Iris pigment epithelial cell (primary cell): ENCODE data around the gene SLC4A4.

ENCODE experiments used
- DNase-seq: peaks from one replicate; pipeline ENCODE4 v3.0.0-alpha.2; 2011; ENCODE audit warnings: low read depth

The SLC4A4 gene

GRCh38 chr4:71538528-71538927, 199.7 kb downstream of the SLC4A4 start:
- no peak for DNase-seq

DNA sequence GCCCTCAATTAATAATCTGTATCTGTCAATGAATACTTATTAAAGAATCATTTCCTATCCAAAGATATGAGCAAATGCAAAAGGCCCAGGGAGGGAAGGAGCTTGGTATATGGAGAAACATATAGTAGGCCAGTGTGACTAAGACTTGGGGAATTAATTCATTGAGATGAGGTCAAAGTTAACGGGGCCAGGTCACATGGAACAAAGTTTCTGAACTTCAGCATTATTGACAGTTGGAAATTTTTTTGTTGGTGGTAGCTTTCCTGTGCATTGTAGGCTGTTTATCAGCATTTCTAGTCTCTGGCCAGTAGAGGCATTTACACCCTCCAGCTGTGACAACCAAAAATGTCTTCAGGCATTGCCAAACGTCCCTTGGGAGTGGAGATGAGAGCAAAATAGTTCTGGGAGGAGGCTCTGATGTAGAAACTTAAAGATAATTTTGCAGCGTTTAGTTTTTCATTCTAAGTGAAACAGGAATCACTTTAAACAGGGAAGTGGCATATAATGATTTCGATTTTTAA, 202.0 kb downstream of the SLC4A4 start:
- DNase-seq, result no peak

GRCh38 chr4:71541541-71541940, 202.7 kb downstream of the SLC4A4 start:
- no peak for DNase-seq

DNA sequence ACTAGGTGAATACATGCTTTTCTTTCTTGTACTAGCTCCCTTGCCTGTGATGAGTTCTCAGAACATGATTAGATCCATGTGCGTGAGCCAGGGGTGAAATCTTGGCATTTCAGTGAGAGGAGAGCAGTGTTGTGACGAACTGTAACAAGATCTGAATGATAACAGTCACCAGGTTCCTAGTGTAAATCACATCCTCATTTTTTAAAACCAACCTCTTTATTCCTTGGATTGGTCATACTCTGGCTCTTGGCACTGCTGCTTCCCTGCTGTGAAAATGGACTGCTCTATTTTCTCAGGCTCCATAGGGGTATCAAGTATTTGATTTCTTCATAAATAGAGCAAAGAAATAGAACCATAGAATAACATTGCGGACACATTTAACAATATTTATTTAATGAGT, 206.3 kb downstream of the SLC4A4 start:
- peak; percentile 6 for DNase-seq

DNA sequence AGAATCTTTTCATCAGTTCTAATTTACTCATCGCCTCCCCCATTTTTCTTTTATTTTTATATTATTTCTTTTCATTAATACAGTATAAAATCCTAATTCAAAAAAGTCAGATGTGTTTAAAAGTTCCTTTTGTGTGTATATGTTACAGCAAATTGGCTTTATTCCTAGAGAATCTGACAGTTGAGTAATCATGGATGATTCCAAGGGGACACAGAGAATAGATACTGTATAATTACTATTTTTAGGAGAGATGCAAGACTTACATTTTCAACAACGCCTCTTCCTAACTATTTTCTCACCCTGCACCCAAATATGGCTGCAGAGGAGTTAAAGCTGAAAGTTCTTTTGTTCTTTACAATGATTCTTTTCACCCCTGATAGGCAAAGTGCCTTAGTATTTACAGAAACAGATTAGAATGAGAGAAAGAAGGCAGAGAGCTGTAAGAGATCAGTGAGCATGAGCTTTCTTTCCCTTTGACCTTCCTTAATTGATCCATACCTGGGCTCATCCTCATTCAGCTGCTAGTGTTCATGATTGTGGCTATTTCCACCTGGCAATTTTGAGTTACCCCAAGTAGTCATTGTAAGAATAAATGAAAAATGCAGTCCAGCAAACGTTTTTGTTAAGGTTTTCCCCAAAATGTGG, 210.8 kb downstream of the SLC4A4 start:
- no peak for DNase-seq

- peak; percentile 71 for DNase-seq
These were observed 211.7 kb downstream of the SLC4A4 start for GRCh38 chr4:71550220-71551165.

DNA sequence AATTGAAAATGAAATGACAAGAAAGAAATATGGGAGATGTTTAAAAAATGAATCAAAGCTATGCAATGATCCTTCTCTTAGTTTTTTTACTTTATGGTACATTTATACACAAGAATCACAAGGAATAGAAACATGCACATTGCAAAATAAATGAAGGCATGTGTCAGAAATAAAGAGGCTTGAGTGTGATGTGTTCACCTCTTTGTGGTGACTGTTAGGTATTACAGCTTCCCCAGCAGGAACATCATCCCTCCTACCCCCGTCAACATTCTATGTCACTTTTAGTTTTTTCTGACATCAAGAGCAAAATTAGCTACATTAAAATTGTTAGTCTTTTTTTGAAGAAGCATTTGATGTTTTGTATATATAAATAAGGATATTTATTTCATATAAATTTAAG, 214.8 kb downstream of the SLC4A4 start:
- peak; percentile 47 for DNase-seq

DNA sequence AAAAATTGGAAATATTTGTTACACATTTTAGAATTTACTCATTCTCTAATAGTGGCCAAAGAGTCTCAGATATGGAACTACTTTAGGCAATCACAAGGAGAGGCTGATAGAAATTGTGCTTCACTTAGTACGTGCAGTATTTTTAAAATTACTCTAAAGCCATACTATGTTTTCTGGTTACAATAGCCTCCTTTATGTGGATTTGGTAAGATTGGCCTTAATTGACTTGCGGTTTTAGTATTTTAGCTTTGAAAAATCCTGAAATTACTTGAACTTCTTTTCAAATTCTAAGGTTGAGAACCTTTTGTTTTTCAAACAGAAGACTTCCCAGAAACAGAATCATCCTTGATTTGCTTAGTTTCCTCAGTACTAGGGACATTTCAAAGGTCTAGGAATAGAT, 215.2 kb downstream of the SLC4A4 start:
- DNase-seq, result no peak

- no peak for DNase-seq
These were observed 219.4 kb downstream of the SLC4A4 start for GRCh38 chr4:71558248-71558647.

- DNase-seq, result peak; percentile 68
These were observed 221.2 kb downstream of the SLC4A4 start for GRCh38 chr4:71559957-71560571.

GRCh38 chr4:71564775-71565174, 226.0 kb downstream of the SLC4A4 start:
- DNase-seq, result no peak

DNA sequence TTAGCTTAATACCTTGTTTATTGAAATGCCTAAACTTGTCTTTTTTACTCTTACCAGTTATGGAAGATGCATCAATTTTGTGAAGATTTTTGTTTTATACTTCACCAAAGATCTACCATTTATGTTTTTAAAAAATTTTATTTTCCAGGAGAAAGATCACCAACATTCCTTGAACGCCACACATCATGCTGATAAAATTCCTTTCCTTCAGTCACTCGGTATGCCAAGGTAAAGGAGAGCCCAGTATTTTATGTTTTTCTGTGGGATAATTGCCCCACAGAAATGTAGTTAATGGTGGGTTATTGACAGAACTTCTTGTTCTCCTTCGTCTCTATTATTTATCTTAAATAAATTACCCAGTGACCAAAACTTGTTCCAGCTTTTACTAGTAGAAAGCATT, 228.0 kb downstream of the SLC4A4 start:
- no peak for DNase-seq

- no peak for DNase-seq
These were observed 229.3 kb downstream of the SLC4A4 start for GRCh38 chr4:71568131-71568530.

DNA sequence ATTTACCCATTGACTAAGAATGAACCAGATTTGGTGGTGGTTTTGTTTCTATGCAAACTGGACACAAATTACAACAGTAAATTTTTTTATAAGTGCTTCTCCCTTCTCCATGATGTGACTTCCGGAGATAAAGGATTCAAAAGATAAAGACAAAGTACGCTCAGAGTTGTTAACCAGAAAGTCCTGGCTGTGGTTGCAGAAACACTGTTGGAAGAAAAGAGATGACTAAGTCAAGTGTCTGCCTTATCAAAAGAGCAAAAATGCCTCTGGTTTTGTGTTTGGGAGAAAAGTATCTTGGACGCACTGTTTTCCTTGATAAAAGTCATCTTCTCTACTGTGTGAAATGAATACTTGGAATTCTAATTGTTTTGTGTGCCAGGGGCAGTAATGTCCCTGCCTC, 231.7 kb downstream of the SLC4A4 start:
- peak; percentile 6 for DNase-seq

DNA sequence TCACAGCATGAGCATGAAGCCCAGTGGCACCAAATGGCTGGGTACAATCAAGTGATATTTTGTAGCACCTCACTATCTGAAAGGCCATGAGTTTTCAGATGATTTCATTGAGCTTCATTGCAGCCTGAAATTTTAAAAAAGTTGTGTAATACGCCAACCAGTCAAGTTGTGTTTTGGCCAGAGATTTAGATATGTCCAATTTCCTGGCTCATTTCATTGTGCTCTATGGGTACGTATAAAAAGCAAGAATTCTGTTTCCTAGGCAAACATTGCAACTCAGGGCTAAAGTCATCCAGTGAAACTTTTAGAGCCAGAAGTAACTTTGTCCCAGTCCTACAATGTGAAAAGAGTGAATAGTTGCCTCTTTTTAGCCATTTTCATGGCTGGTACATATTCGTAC, 232.5 kb downstream of the SLC4A4 start:
- DNase-seq, result no peak

GRCh38 chr4:71583971-71584370, 245.2 kb downstream of the SLC4A4 start:
- DNase-seq, result no peak

GRCh38 chr4:71584585-71584984, 245.8 kb downstream of the SLC4A4 start:
- DNase-seq, result no peak

GRCh38 chr4:71586087-71586763, 247.4 kb downstream of the SLC4A4 start:
- DNase-seq, result no peak

- DNase-seq, result no peak
These were observed 249.2 kb downstream of the SLC4A4 start for GRCh38 chr4:71587995-71588394.

GRCh38 chr4:71592793-71593192, 254.0 kb downstream of the SLC4A4 start:
- DNase-seq, result no peak

GRCh38 chr4:71593311-71593710, 254.5 kb downstream of the SLC4A4 start:
- no peak for DNase-seq

DNA sequence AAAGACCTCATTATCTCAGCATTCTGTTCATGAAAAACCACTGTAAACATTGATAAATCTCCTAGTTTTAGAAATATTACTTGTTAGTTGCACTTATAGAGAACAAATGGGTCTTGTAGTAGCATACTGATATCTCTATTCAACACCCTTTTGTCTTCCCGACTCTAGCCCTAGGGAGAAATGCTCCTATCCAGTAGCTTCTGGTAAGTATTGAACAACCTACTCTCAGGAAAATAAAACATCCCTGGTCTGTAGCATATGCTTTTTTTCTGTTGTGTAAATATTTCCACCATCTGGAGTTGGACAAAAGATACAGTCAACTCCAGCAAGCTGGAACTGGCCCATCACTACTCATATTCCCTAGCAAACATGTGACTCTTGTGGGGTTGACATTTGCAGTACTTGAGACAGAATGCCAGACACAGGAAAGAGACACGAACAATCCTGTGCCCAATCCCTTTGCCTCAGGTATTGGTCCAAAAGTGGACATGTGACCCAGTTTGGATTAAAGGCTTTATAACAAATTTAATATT, 256.8 kb downstream of the SLC4A4 start:
- no peak for DNase-seq
